NCI-H146 (cell line): ENCODE measurements around the gene NBPF20.
"Not testable (repeated sequence)": the region's sequence is repeated elsewhere in the genome, so short reads cannot be mapped to it uniquely, and the experiment has no call there.

Source experiments
- DNase-seq: peaks from one replicate; lab custom pipeline; 2025; lab: John Stamatoyannopoulos, UW

Gene NBPF20

DNA sequence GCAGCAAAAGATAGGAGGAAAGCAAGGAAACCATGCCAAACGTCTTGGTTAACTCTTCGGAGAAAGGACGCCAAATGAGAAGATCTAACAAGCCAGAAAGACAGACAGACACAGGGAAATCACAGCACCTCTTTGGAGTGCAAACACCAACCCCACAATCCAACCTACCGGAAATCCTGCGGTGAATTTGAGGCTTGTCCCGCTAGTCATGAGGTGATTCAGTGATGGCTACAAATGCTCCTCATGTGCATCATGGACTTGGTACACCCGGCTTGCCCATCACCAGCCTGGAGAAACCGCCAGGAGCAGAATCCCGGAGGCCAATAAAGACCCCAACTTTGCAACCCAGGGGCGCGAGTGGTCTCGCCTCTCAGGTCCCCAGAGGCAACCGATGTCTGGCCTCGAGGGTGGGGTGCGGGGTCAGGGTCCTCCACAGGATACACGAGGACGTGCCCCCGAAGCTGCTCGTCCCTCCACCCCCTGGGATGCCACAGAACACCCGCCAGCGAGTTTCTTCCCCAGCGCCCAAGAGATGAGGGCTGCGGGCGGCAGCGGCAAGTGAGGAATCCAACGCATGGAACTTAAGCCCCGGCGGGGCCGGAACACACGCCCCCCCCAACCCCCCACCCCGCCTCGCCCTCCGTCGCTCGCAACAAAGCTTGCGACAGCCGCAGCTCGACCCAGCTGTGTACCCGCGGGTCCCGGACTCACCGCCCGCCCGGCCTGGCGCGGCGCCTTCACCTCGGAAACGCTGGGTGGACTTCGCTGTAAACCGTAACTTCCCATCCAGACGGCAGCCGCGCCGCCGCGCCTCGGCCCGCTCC, 579 bp downstream of the NBPF20 start:
- DNase-seq, result not testable (repeated sequence)

DNA sequence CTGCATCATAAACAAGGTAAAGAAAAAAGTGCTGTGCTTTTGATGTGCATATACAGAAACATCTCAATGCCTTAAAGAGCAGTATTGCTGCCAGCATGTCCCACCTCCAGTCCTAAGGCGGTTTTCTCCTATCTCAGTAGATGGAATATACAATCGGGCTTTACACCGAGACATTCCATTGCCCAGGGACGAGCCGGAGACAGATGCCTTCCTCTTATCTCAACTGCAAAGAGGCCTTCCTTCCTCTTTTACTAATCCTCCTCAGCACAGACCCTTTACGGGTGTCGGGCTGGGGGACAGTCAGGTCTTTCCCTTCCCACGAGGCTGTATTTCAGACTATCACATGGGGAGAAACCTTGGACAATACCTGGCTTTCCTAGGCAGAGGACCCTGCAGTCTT, 10.3 kb downstream of the NBPF20 start:
- DNase-seq, result not testable (repeated sequence)

DNA sequence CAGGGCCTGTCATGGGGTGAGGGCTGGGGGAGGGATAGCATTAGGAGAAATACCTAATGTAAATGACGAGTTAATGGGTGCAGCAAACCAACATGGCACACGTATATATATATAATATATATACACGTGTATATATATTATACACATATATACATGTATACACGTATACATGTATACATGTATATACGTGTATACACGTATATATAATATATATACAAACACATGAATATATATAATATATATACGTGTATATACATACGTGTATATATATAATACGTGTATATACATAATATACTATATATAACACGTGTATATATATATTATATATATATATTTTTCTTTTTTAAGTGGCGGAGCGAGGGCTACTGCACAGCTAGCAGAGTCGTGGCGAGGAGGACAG, 18.1 kb downstream of the NBPF20 start:
- DNase-seq, result not testable (repeated sequence)

DNA sequence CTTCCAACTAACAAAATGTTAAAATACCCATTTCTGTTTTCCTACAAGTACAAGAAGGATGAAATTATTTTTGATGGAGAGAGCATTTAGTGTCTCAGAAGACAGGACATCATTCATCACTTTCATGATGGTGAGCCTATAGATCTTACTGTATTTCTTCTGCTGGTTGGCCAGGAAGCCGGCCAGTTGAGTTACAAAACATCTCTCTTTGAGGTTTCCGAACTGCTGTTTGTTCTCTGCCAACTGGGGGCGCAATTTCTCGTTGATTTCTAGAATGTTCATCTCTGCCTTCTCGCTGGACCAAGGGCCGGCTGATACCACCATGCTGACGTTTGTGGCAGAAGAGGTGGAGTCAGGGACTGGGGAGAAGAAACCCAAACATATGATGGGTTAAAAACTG, 20.5 kb downstream of the NBPF20 start:
- DNase-seq, result not testable (repeated sequence)

DNA sequence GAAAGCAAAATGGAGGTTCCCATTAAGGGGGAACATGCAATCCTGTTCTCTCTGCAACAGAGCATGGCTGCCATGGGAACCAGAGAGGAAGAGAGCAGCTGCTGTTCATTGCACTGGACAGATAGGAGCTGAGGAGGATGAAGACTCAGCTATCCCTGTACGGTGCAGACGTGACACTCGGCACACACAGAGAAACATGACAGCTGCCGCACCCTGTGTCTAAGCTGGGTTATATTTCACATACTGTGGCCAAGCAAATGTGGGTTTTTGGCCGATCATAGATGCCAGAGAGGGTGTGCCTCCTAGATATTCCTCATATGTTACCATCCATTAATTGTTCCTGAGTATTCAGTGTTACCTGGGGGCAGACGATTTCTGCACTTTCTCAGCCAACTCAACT, 24.7 kb downstream of the NBPF20 start:
- not testable (repeated sequence) for DNase-seq
